GM21447 (cell line): Measurements from ENCODE around the gene PDIA6.
"Not testable (repeated sequence)": the region's sequence is repeated elsewhere in the genome, so short reads cannot be mapped to it uniquely, and the experiment has no call there.

ENCODE experiments used
- ATAC-seq: cut with Tn5 transposase; IDR thresholded peaks from one replicate; pipeline ENCODE4 v1.9.1; 2021; ENCODE audit not compliant: unreplicated experiment

Gene PDIA6

GRCh38 chr2:10833021-10833420, 20.4 kb upstream of the PDIA6 start:
- no peak for ATAC-seq

GRCh38 chr2:10832203-10832936, 19.8 kb upstream of the PDIA6 start:
- ATAC-seq: peak; percentile 86

- ATAC-seq: no peak
These were observed 18.9 kb upstream of the PDIA6 start for GRCh38 chr2:10831400-10831985.

GRCh38 chr2:10830641-10831399, 18.2 kb upstream of the PDIA6 start:
- ATAC-seq: no peak

- no peak for ATAC-seq
These were observed 17.6 kb upstream of the PDIA6 start for GRCh38 chr2:10830203-10830602.

GRCh38 chr2:10829299-10829698, 16.7 kb upstream of the PDIA6 start:
- ATAC-seq: no peak

GRCh38 chr2:10828346-10828745, 15.8 kb upstream of the PDIA6 start:
- no peak for ATAC-seq

GRCh38 chr2:10826625-10827024, 14.0 kb upstream of the PDIA6 start:
- ATAC-seq: no peak

GRCh38 chr2:10826026-10826425, 13.4 kb upstream of the PDIA6 start:
- no peak for ATAC-seq

GRCh38 chr2:10824191-10824590, 11.6 kb upstream of the PDIA6 start:
- ATAC-seq: no peak

- ATAC-seq: no peak
These were observed 8.6 kb upstream of the PDIA6 start for GRCh38 chr2:10820978-10821695.

GRCh38 chr2:10820562-10820961, 8.0 kb upstream of the PDIA6 start:
- ATAC-seq: no peak

GRCh38 chr2:10819714-10820314, 7.2 kb upstream of the PDIA6 start:
- no peak for ATAC-seq

GRCh38 chr2:10818984-10819383, 6.4 kb upstream of the PDIA6 start:
- no peak for ATAC-seq

GRCh38 chr2:10818305-10818704, 5.7 kb upstream of the PDIA6 start:
- not testable (repeated sequence) for ATAC-seq

- no peak for ATAC-seq
These were observed 4.8 kb upstream of the PDIA6 start for GRCh38 chr2:10817413-10817812.

- ATAC-seq: no peak
These were observed 2.2 kb upstream of the PDIA6 start for GRCh38 chr2:10814571-10815331.

GRCh38 chr2:10814142-10814541, 1.6 kb upstream of the PDIA6 start:
- ATAC-seq: no peak

GRCh38 chr2:10813163-10814138, 866 bp upstream of the PDIA6 start:
- ATAC-seq: not testable (repeated sequence)
